HG03103 (cell line): ENCODE data around the gene STAM2.

Source experiments
- ATAC-seq: cut with Tn5 transposase; IDR thresholded peaks from one replicate; pipeline ENCODE4 v1.9.1; 2021; ENCODE audit warnings: low read depth; ENCODE audit not compliant: unreplicated experiment

Gene STAM2

GRCh38 chr2:152078662-152079061, 96.9 kb downstream of the STAM2 start:
- peak; percentile 65 for ATAC-seq

GRCh38 chr2:152078023-152078422, 97.5 kb downstream of the STAM2 start:
- no peak for ATAC-seq

- ATAC-seq, result no peak
Measured at GRCh38 chr2:152075461-152076050, 100.0 kb downstream of the STAM2 start.

GRCh38 chr2:152072011-152072410, 103.6 kb downstream of the STAM2 start:
- ATAC-seq, result no peak

GRCh38 chr2:152071518-152071917, 104.0 kb downstream of the STAM2 start:
- ATAC-seq, result no peak

GRCh38 chr2:152071092-152071491, 104.5 kb downstream of the STAM2 start:
- peak; percentile 72 for ATAC-seq

GRCh38 chr2:152068226-152068625, 107.3 kb downstream of the STAM2 start:
- no peak for ATAC-seq

- ATAC-seq, result no peak
Measured at GRCh38 chr2:152067823-152068222, 107.7 kb downstream of the STAM2 start.
